T47D (cell line): Measurements from ENCODE around the gene TRPV4.

ENCODE experiments used
- DNase-seq, 2 experiments: peaks; one replicate each; pipeline versions ENCODE4 v3.0.0 to v3.0.0-alpha.2; 2011 to 2012; ENCODE audit warnings: low read depth in 1 of 2, low spot score in 1 of 2
- JUND ChIP-seq: IDR thresholded peaks from 2 replicates; pipeline ENCODE4 v1.6.1; 2012; ENCODE audit warnings: low read depth
- in situ Hi-C: cut with HindIII; loops from 2 replicates; pipeline ENCODE4 v1.10.0; 2016; ENCODE audit warnings: low sequenced_read_pairs, low pct_unique_long_range_greater_than_20kb

TRPV4 gene

GRCh38 chr12:109833307-109834189, at the start of gene TRPV4:
Gene TRPV4, minus strand, starts transcription at chr12:109833398. Its CDS starts 18,602 bp downstream, at chr12:109814796.
- in situ Hi-C loops: no loop called here
- no peak for TF ChIP-seq JUND
- no peak for DNase-seq

GRCh38 chr12:109881752-109882151, 48.6 kb upstream of the TRPV4 start:
- no peak for DNase-seq
- in situ Hi-C loops: no loop called here
- no peak for TF ChIP-seq JUND

- TF ChIP-seq JUND: no peak
- in situ Hi-C loops: no loop called here
- DNase-seq: peak in 1 of 2 experiments; percentile 36
Measured at GRCh38 chr12:109880938-109881337, 47.7 kb upstream of the TRPV4 start.

- peak; percentile 95 to 96 for DNase-seq
- TF ChIP-seq JUND: no peak
- in situ Hi-C loops: no loop called here
Measured at GRCh38 chr12:109880043-109880931, 47.1 kb upstream of the TRPV4 start, which contains the start of gene GLTP. Gene GLTP, minus strand, starts transcription at chr12:109880541. Its CDS starts 167 bp downstream, at chr12:109880374.

GRCh38 chr12:109879351-109880042, 46.3 kb upstream of the TRPV4 start:
- in situ Hi-C loops: no loop called here
- TF ChIP-seq JUND: no peak
- no peak for DNase-seq

DNA sequence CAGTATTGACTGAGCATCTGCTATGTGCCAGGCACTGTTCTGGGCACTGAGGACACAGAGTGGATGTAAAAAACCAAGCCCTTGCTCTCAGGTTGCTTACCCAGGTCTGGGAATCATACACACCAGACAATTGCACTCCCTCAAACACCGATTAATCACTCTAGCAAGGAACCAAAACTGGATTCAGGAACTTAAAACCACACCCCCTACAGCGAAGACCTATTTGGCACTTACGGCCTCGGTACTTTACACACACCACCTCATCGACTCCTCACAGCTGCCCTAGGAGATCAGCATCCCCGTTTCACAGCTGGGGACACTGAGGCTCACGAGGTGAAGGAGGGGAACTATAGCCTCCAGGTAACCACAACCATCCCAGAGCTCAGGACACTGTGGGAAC, 45.6 kb upstream of the TRPV4 start:
- no peak for TF ChIP-seq JUND
- in situ Hi-C loops: no loop called here
- DNase-seq: no peak

DNA sequence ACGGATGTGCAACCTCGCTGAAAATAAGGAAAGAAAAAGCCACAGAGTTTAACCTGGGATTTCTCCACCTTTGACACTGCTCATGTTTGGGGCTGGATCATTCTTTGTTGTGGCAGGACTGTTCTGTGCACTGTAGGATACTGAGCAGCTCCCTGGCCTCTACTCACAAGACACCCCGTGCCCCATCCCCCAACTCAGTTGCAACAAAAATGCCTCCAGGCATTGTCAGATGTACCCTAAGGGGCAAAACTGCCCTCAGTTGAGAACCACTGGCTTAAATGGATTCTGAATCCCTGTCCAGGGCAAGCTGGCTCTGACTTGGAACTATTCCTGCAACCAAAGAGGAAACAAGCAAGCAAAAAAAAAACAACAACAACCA, 45.0 kb upstream of the TRPV4 start:
- DNase-seq: no peak
- no peak for TF ChIP-seq JUND
- in situ Hi-C loops: no loop called here

DNA sequence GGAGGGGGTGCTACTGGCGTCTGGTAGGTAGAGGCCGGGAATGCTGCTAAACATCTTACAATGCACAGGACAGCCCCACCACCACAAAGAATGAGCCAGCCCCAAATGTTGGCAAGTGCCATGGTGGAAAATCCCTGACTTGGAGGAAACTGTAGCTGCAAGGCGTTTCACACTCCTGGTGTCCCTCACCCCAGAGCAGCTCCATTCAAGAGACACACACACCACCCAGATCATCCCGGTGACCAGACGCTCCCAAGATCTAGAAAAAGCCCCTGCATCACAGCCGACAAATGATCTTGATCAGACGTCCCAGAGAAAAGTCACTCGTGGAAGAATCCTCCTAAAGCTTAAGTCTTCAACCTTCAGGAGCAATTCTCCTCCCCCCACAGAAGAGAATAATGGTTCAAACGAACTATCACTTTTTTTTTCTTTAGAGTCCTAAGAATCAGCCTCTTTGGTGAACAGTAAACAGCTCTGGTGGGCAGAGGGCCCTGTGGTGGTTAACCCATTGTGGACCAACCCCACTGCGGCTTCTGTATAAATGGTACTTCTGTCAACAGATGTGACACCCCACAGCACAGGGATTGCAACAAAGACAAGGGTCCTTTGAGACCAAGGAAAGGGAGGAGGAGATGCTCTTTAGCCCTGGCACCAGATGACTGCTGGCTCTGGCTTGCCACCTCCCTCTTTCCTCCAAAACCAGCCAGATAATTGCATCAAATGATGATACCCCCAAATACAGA, 44.5 kb upstream of the TRPV4 start:
- TF ChIP-seq JUND: no peak
- DNase-seq: no peak
- in situ Hi-C loops: no loop called here

DNA sequence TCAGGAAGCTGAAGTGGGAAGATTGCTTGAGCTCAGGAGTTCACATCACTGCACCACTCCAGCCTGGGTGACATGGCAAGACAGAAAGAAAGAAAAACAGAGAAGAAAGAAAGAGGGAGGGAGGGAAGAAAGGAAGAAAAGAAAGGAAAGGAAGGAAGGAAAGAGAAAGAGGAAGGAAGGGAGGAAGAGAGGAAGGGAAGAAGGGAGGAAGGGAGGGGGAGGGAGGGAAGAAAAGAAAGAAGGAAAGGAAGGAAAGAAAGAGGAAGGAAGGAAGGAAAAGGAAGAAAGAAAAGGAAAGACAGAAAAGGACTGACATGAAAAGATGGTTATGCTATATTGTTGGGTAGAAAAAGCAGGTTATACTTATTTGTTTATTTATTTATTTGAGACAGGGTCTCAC, 43.2 kb upstream of the TRPV4 start:
- in situ Hi-C loops: no loop called here
- no peak for DNase-seq
- TF ChIP-seq JUND: no peak

DNA sequence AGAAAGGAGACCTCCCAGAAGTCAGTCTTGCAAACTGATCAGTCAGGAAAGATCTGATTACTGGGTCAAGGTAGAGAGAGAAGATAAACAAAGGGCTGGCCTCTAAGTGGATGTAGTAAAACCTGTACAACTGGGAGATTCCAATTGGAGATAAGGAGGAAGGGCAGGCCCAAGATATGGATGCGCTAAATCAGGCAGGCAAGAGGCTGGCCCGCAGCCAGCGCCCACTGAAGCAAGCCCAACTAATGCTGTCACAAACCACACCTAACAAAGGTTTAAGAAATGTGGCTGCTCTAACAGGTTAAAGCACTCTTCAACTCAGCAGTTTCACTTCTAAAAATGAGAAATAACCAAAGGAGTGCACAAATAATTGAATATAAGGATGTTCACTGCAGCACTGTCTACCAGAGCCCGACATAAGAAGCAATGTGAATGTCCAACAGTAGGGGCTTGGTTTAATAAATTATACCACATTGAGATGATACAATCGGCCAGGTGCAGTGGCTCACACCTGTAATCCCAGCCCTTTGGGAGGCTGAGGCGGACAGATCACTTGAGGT, 42.5 kb upstream of the TRPV4 start:
- in situ Hi-C loops: no loop called here
- no peak for TF ChIP-seq JUND
- DNase-seq: no peak

DNA sequence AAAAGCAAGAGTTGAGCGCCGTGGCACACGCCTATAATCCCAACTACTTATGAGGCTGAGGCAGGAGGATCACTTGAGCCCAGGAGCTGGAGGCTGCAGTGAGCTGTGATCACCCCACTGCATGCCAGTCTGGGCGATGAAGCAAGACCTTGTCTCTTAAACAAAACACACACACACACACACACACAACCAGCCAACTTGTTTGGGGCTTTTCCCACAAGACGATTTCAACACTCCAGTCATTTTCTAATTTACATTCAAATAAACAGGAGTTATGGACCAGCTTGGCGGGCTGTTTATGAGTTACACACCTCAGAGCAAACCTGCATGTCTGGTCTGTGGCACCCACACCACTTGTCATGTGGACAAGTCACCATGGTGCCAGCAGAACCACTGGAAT, 40.5 kb upstream of the TRPV4 start:
- TF ChIP-seq JUND: no peak
- DNase-seq: peak in 1 of 2 experiments; percentile 84
- in situ Hi-C loops: no loop called here
